HL-60 (cell line): ENCODE results near the gene LDLRAD3.

Experiments used
- DNase-seq, 2 experiments: peaks; one replicate each; pipeline ENCODE4 v3.0.0-alpha.2; 2010 to 2020; ENCODE audit warnings: low read depth in 1 of 2, low spot score in 1 of 2
- H3K27ac ChIP-seq: fragments of 250-450 bp; sonication (Bioruptor Pico); replicated peaks from 2 replicates; pipeline ENCODE4 v1.5.1; 2020; ENCODE audit warnings: mild to moderate bottlenecking, moderate library complexity
- H3K27me3 ChIP-seq: fragments of 250-450 bp; sonication (Bioruptor Pico); 2 replicates; pipeline ENCODE4 v1.5.1; 2021; ENCODE audit warnings: mild to moderate bottlenecking, moderate library complexity; ENCODE audit not compliant: insufficient read depth, poor library complexity, severe bottlenecking
- H3K4me3 ChIP-seq: replicated peaks from 2 replicates; pipeline ENCODE4 v1.5.1; 2011; ENCODE audit warnings: mild to moderate bottlenecking, control low read depth, low read length; ENCODE audit not compliant: insufficient read depth
- GABPA ChIP-seq: IDR thresholded peaks from 2 replicates; pipeline ENCODE4 v1.6.1; 2012; ENCODE audit warnings: low read depth
- POLR2AphosphoS5 ChIP-seq: IDR thresholded peaks from 2 replicates; pipeline ENCODE4 v1.6.1; 2012; ENCODE audit warnings: low read depth
- SPI1 ChIP-seq: IDR thresholded peaks from 2 replicates; pipeline ENCODE4 v1.6.1; 2012; ENCODE audit warnings: low read depth, mild to moderate bottlenecking, borderline replicate concordance
- TF ChIP-seq, protein P1 (sequence below): IDR thresholded peaks from one replicate; pipeline ENCODE4 v1.5.1; 2011; ENCODE audit warnings: low read length, control low read depth, inconsistent platforms; ENCODE audit not compliant: insufficient read depth
- TF ChIP-seq, protein P2 (sequence below): IDR thresholded peaks from 2 replicates; pipeline ENCODE4 v1.6.1; 2012; ENCODE audit warnings: low read depth; ENCODE audit not compliant: insufficient replicate concordance

The LDLRAD3 gene

DNA sequence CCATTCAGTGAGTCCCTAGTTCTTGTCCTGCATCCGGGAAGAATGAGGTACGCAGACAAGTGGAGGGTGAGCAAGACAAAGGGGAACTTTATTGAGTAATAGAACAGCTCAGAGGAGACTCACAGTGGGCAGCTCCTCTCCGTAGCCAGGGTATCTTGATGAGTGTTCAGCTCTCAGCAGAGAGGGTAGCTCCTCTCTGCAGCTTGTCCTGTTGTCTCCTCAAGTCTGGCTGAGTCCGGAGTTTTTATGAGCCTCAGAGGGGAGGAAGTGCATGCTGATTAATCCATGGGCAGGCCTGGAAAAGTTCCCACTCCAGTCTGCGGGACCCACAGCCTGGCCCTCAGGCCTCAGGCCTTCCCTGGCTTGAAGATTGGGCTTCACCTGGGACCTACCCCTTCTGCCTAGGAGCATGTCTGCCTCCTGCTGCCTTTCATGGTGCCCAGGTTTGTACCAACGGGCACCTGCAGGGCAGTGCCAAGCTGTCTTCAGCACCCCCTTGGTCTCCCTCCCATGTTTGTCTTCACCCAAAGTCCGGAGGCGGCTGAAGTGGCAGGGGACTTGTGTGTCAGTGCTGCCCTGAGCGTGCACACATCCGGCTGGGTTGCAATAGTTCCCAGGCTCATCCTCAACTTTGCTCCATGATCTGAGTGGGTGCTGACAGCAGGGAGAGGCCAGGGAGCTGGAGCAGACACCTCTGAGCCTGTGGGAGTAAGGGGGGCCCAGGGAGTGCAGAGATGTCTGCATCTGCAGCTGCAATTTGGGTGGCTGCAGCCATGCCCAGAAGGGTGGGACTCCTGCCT lies 134.2 kb downstream of the LDLRAD3 start:
- no peak for DNase-seq
- no peak overlapping the region for H3K4me3 ChIP-seq
- H3K27me3 ChIP-seq = no peaks in the 10 kb centered on the region
- TF ChIP-seq GABPA (no peak), SPI1 (no peak), POLR2AphosphoS5 (no peak)
- TF ChIP-seq, protein P1, sequence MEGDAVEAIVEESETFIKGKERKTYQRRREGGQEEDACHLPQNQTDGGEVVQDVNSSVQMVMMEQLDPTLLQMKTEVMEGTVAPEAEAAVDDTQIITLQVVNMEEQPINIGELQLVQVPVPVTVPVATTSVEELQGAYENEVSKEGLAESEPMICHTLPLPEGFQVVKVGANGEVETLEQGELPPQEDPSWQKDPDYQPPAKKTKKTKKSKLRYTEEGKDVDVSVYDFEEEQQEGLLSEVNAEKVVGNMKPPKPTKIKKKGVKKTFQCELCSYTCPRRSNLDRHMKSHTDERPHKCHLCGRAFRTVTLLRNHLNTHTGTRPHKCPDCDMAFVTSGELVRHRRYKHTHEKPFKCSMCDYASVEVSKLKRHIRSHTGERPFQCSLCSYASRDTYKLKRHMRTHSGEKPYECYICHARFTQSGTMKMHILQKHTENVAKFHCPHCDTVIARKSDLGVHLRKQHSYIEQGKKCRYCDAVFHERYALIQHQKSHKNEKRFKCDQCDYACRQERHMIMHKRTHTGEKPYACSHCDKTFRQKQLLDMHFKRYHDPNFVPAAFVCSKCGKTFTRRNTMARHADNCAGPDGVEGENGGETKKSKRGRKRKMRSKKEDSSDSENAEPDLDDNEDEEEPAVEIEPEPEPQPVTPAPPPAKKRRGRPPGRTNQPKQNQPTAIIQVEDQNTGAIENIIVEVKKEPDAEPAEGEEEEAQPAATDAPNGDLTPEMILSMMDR = no peak
- TF ChIP-seq, protein P2, sequence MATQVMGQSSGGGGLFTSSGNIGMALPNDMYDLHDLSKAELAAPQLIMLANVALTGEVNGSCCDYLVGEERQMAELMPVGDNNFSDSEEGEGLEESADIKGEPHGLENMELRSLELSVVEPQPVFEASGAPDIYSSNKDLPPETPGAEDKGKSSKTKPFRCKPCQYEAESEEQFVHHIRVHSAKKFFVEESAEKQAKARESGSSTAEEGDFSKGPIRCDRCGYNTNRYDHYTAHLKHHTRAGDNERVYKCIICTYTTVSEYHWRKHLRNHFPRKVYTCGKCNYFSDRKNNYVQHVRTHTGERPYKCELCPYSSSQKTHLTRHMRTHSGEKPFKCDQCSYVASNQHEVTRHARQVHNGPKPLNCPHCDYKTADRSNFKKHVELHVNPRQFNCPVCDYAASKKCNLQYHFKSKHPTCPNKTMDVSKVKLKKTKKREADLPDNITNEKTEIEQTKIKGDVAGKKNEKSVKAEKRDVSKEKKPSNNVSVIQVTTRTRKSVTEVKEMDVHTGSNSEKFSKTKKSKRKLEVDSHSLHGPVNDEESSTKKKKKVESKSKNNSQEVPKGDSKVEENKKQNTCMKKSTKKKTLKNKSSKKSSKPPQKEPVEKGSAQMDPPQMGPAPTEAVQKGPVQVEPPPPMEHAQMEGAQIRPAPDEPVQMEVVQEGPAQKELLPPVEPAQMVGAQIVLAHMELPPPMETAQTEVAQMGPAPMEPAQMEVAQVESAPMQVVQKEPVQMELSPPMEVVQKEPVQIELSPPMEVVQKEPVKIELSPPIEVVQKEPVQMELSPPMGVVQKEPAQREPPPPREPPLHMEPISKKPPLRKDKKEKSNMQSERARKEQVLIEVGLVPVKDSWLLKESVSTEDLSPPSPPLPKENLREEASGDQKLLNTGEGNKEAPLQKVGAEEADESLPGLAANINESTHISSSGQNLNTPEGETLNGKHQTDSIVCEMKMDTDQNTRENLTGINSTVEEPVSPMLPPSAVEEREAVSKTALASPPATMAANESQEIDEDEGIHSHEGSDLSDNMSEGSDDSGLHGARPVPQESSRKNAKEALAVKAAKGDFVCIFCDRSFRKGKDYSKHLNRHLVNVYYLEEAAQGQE = no peak
- no peak overlapping the region for H3K27ac ChIP-seq

DNA sequence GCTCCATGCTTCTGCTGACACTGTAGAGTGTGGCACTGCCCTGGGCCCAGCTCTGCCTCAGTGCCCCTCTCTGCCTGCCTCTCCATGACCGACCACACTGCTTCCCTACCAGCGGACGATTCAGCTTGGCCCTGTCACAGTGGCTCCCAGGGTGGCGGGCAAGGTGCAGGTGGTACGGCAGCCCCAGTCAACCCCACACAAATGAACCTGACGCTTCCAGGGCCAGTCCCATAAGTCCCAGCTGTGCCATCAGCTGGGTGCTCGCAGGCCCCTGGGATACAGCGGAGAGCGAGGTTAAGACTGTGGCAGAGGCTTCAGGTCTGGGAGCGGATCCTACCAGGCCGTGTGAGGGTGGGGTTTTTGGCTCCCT lies 134.8 kb downstream of the LDLRAD3 start:
- H3K27ac ChIP-seq = no peak overlapping the region
- TF ChIP-seq GABPA (no peak), POLR2AphosphoS5 (no peak), SPI1 (no peak)
- TF ChIP-seq, protein P2 = no peak
- TF ChIP-seq, protein P1 = no peak

DNA sequence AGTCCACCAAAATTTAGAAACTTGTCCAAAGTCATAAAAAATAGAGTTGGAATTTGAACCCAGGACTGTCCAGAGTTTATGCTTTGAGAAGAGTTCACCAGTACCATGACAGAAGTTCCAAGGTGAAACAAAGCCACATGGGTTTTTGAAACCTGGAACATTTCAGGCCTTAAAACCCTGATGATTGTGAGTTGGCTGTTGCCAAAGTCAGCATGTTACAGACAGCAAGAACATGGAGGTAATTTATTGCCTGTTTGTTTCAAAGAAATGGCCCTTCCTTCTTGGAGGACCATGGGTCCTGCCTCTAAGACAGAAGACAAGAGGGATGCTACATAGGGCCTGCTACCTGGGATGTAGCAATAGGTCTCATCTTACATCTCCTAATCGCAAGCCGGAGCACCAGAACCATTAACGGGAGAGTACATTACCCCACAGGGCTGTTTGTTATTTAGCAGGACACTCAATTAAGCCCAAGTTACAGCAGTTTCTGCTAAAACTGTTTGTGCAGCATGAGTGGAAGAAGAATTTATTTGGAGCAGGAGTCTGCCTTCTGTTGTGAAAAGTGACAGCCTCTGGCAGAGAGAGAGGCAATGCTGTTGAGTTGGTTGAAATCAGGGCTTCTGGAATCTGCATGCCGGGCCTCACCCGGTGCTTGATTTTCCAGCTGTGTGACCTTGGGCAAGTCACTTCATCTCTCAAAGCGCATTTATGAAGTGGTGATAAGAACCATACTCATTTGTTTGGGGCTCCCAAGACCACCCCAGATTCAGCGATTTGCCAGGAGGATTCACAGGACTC lies 136.2 kb downstream of the LDLRAD3 start:
- TF ChIP-seq GABPA (no peak), SPI1 (no peak), POLR2AphosphoS5 (no peak)
- TF ChIP-seq, protein P1 = no peak
- TF ChIP-seq, protein P2 = no peak
- Histone ChIP-seq H3K4me3 (no peak overlapping the region), H3K27ac (no peak overlapping the region), H3K27me3 (no peaks in the 10 kb centered on the region)
- DNase-seq = no peak

More for the DNA sequence above, 134.8 kb downstream of the LDLRAD3 start:
- Histone ChIP-seq H3K27me3 (no peaks in the 10 kb centered on the region), H3K4me3 (no peak overlapping the region)
- no peak for DNase-seq
